GM18861 (cell line): ENCODE data around the gene CCDC40.
"Not testable (repeated sequence)": the region's sequence is repeated elsewhere in the genome, so short reads cannot be mapped to it uniquely, and the experiment has no call there.

ENCODE experiments used
- ATAC-seq: cut with Tn5 transposase; IDR thresholded peaks from one replicate; pipeline ENCODE4 v1.9.1; 2021; ENCODE audit not compliant: unreplicated experiment

Gene CCDC40, protein sequence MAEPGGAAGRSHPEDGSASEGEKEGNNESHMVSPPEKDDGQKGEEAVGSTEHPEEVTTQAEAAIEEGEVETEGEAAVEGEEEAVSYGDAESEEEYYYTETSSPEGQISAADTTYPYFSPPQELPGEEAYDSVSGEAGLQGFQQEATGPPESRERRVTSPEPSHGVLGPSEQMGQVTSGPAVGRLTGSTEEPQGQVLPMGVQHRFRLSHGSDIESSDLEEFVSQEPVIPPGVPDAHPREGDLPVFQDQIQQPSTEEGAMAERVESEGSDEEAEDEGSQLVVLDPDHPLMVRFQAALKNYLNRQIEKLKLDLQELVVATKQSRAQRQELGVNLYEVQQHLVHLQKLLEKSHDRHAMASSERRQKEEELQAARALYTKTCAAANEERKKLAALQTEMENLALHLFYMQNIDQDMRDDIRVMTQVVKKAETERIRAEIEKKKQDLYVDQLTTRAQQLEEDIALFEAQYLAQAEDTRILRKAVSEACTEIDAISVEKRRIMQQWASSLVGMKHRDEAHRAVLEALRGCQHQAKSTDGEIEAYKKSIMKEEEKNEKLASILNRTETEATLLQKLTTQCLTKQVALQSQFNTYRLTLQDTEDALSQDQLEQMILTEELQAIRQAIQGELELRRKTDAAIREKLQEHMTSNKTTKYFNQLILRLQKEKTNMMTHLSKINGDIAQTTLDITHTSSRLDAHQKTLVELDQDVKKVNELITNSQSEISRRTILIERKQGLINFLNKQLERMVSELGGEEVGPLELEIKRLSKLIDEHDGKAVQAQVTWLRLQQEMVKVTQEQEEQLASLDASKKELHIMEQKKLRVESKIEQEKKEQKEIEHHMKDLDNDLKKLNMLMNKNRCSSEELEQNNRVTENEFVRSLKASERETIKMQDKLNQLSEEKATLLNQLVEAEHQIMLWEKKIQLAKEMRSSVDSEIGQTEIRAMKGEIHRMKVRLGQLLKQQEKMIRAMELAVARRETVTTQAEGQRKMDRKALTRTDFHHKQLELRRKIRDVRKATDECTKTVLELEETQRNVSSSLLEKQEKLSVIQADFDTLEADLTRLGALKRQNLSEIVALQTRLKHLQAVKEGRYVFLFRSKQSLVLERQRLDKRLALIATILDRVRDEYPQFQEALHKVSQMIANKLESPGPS

GRCh38 chr17:80035937-80036714 is at the start of gene CCDC40:
Gene CCDC40 (plus strand): TSS chr17:80036642. CDS start chr17:80036663, 21 bp downstream.
- no peak for ATAC-seq

DNA sequence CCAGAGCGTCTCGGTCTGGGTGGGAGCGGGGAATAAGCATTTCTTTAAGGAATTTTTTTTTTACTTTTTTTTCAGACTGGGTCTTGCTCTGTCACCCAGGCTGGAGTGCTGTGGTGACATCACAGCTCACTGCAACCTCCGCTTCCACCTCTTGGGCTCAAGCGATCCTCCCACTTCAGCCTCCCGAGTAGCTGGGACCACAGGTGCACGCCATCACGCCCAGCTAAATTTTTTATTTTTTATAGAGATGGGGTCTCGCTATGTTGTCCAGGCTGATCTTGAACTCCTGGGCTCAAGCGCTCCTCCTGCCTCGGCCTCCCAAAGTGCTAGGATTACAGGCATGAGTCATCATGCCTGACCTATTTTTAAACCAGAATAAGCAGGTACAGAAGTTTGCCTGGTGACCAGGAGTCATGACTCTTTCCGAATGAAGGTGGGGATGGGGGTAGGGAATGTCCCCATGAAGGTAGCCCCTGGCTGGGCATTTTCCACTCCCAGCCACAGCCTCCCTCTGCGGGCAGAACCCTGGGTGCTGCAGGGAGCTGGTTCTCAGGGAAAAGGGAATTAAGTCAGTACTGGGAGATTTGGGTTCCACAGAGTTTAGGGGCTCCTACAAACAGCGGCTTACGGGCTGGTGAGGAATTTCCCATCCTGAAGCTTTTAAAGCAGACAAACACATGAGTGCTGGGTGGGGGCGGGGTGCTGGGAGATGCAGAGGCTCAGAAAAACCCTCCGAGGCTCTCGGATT is 49.1 kb upstream of the CCDC40 start:
- no peak for ATAC-seq

DNA sequence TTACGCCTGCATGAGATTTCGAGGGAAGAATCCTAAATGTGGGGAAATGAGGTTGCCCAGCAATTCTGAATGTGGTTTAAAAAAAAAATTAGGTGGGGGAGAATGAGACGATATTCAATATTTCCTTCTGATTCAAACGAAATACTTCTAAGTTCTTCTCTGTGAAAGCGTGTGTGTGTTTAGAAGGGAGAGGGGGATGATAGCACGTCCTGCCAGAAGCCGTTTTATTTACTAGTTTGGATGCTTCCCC is 48.6 kb upstream of the CCDC40 start:
- ATAC-seq: no peak

DNA sequence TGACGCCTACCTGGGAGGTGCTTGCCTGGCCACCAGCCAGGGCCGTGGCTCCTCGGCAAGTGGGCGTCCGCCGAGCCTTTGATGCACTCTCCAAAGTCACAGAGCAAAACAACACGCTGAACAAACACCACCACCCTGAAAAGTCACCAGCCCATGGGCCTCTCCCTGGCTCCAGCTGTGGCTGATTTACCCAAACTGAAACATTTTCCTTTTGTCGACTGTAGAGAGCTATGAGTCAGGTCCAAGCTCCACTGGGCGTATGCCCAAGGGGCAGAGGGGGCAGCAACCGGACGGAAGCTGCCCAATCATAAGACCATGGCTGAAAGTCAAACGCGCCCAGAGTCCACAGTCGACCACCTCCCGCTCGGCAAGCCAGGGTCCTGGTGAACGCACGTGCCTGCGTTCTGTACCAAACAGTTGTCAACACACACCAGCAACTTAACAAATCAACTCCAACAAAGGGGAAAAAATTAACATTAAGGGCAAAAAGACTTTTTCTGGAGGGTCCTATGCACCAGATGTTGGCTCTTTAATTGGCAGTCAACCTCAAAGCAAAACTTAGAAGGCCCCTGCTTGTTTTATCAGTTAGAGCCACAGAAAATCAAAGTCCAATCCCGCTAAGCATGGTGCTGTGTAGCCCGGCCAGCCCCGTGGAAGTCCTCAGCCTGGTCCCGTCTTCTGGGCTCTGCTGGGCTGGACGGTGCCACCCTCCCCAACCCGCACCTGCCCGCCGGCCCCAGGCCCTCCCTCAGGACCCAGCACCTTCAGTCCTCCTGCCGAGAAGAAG is 48.1 kb upstream of the CCDC40 start:
- no peak for ATAC-seq

- no peak for ATAC-seq
These were observed 47.2 kb upstream of the CCDC40 start for GRCh38 chr17:79989106-79989835.

GRCh38 chr17:79990051-79990592 is 46.3 kb upstream of the CCDC40 start:
- ATAC-seq: no peak

- no peak for ATAC-seq
These were observed 45.7 kb upstream of the CCDC40 start for GRCh38 chr17:79990704-79991103.

GRCh38 chr17:79991140-79991923 is 45.1 kb upstream of the CCDC40 start:
- ATAC-seq: no peak

DNA sequence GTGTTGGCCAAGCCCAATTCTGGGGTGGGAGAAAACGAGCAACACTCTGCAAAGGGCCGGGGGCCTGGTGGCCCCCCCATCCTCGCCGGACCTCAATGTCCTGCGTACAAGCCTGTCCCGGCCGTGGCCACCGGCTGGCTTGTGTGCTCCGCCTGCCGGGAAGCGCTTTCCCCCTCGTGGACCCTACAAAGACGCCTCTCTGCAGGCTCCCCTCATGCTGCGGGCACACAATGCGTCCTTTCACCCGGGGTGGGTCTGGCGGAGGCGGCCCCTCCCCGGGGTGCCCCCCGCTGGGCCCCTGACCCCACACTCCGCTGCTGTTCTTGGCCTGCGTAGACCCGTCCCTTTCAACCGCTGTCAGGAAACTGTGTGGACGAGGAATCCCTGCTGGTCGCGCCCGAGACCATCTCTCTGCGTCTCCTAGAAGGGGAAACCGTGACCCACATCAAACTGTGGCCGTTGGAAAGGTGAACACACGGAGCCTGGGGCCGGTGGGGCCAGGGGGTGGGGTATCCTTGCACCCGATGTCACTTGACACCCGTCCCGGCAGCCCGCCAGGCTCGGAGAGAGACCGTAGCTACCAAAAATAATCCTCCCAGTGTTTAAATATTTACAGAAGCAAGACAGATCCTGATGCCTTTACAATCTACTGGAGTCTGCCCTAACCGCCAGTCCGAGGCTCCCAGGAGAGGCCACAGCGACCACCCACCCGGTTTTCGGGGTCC is 44.4 kb upstream of the CCDC40 start:
- no peak for ATAC-seq

DNA sequence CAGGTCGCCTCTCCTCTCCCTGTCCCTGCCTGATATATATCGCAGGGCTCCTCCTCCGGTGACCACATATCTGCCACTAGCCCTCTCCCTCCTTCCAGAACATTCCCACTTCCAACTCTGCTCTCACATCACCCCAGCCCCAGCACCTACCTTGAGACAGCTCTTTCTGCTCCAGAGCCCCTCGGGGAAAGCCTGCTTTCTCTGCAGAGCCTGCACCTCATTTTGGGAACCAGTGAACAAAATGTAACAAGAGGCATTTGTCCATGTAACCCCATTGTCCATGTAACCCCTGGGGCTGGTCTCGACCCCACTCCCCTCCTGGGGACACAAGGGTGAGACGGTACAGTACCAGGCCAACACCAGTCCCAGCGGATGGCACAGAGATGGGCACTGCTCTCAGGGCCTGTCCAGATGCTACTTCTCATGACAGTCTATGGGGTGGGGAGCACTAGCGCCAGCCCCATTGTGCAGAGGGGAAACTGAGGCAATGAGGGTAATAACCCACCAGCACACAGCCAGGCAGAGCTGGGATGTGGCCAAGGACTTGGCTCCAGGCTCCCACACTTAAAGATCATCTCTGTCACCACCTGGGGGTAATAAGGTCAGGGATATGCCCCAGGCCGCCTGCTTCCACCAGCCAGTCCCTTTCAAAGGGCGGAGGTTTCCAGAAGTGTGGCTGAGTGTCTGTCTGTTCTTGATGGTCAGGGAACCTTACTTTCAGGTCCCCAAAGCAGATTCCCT is 43.6 kb upstream of the CCDC40 start:
- no peak for ATAC-seq

DNA sequence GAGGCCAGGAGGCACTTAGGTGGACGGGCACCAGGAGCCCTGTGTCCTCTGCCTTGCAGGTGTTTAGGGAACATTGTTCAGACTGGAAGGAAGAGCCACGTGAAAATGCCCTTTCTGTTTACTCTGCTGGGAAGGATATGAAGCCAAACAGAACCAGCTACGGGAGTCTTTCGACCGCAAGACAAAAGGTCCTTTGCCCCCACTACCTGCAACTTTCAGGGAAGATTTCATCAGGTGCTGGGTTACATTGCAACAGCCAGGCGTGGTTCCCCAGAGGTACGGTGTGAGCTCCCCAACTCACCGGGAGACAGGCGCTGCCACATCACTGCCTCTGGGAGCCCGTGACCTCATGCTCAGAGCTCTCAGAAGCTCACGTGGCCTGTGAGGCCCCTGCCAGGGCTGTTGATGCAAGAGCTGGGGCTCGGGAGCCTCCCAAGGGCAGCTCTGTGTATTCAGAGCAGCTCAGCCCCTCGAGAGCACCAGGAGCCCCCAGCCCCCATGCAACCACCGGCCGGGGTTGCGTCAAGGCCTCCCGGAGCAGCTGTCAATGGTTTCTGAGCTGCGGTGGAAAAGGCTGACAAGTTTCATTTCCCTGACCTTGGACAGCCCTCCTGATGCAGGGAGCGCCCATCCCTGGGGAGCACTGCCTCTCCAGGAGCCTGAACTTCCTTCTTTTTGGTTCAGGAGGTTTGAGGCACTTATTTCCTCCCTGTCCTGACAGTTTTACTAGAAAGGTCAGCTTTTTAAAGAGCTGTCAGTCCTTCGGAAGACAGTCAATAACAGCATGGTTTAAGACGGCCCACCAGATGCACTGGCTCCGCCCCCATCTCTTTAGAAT is 42.8 kb upstream of the CCDC40 start:
- peak; percentile 32 for ATAC-seq

DNA sequence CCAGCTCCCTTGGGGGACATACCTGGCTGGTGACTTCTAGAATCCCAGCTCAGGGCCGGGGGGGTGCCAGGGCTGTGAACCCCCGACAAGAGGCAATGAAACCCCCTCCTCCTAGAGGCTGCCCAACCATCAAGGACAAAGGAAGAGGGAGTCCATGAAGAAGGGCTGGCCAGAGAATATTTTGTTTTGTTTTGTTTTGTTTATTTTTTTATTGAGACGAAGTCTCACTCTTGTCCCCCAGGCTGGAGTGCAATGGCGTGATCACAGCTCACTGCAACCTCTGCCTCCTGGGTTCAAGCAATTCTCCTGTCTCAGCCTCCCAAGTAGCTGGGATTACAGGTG is 42.2 kb upstream of the CCDC40 start:
- not testable (repeated sequence) for ATAC-seq

DNA sequence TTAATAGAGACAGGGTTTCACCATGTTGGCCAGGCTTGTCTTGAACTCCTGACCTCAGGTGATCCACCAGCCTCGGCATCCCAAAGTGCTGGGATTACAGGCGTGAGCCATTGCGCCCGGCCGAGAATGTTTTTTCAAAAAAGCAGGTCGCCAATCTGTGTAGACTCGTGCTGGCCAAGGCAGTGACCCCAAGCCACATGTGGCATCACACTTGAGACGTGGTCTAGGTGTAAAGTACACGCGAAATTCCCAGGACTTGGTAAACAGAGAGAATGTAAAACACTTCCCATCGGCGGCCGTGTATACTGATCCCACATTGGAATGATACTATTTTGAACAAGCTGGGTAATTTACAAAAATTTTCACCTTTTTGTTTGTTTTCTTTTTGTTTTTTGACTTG is 41.8 kb upstream of the CCDC40 start:
- ATAC-seq: no peak

- no peak for ATAC-seq
These were observed 40.7 kb upstream of the CCDC40 start for GRCh38 chr17:79995696-79996095.

DNA sequence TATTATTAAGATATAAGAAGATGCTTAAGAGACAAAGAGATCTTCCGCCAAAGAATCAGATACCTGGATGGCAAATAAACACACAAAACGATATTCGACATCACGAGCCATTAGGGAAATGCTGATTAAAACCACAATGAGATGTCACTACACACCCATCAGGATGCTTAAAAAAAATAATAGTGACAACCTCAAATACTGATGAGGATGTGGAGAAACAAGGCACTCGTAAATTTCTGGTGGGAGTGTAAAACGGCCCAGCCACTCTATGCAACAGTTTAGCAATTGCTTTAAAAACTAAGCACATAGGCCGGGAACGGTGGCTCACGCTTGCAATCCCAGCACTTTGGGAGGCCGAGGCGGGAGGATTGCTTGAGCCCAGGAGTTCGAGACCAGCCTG is 40.2 kb upstream of the CCDC40 start:
- ATAC-seq: no peak
